Subcutaneous adipose tissue (tissue), 4 donors: ENCODE measurements around the gene NATD1. TPM values are rescaled to one million over a fixed set of nuclear protein-coding genes. Genes with fewer than 3 reads are reported as not detected.

Source experiments
- total RNA-seq, 4 donors: library from RNA; depleted of rRNA; stranded (reverse); fragments of >200 nt; gene quantifications; one replicate each; pipeline ENCODE4 v1.1.0, GENCODE V29; 2016
- TF ChIP-seq, protein P1 (sequence below): fragments of 450-650 bp; IDR thresholded peaks from one replicate; pipeline ENCODE4 v1.5.1; 2016; ENCODE audit warnings: low read depth, mild to moderate bottlenecking, control low read depth, antibody characterized with exemption, moderate library complexity

The NATD1 gene
- total RNA-seq, 4 donors from 2014 or later = 4.9 to 31.6 (median 15.1) TPM

DNA sequence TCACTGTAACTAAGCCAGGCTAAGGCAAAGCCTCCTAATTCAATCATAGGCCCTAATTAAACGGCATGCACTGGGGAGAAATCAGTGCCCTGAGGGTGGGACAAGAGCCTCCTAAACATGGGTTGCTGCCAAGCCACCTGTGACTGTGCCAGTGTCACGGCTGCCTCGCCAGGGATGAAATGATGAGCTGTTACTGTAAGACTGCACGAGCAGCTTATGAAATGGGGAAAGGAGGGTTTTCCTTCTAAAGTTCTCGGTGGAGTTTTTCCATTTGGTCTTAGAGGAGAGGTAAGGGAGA, 52.0 kb downstream of the NATD1 start:
- TF ChIP-seq, protein P1, sequence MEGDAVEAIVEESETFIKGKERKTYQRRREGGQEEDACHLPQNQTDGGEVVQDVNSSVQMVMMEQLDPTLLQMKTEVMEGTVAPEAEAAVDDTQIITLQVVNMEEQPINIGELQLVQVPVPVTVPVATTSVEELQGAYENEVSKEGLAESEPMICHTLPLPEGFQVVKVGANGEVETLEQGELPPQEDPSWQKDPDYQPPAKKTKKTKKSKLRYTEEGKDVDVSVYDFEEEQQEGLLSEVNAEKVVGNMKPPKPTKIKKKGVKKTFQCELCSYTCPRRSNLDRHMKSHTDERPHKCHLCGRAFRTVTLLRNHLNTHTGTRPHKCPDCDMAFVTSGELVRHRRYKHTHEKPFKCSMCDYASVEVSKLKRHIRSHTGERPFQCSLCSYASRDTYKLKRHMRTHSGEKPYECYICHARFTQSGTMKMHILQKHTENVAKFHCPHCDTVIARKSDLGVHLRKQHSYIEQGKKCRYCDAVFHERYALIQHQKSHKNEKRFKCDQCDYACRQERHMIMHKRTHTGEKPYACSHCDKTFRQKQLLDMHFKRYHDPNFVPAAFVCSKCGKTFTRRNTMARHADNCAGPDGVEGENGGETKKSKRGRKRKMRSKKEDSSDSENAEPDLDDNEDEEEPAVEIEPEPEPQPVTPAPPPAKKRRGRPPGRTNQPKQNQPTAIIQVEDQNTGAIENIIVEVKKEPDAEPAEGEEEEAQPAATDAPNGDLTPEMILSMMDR = no peak

DNA sequence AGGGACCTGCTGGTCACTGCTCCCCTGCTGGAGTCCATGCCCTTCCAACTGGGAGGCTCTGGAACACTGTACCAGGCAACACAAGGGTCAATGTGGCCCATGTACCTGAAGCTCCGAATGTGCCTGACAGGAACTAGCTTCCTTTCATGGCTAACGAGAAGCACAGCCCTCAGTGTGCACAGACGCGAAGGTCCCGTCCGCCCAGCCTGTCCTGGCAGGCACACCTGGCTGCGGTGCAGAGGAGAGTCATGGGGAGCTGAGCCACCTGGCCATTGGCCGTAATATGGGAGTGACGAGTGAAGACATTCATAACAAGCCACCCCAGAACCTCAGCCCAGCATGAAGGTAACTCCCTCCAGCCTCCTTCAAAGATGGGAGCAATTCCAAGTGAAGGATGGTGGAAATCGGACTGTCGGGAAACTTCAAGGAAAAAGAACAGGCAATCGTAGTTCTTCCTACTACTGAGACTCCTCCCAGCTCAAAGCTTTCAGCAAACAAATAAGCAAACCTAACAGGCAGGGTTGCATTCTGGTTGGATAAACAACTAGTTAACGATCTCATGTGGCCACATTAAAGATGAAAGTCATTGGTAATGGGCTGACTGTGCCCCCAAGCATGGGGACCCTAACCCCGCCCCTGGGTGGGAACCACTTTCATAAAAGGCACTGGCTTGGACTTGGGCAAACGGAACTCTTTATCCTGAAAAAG, 52.5 kb downstream of the NATD1 start:
- TF ChIP-seq, protein P1 = no peak

DNA sequence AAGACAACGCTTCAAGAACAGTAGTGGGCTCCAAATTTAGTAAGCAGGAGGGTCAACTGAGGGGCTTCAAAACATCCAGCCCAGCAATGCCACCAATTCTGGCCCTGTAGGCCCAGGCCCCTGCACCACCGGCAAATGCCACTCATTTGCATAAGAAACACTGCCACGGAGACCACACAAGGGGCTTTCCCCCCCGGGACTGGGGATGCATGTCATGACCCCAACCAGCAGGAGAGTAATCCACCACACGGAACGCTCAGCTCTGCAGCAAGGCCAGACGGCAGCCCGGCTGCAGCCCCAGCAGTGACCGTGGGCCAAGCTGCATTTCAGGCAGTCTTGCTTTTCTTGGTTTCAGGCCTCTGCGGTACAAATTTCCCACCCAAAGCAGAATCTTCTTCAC, 53.4 kb downstream of the NATD1 start:
- TF ChIP-seq, protein P1 = no peak

DNA sequence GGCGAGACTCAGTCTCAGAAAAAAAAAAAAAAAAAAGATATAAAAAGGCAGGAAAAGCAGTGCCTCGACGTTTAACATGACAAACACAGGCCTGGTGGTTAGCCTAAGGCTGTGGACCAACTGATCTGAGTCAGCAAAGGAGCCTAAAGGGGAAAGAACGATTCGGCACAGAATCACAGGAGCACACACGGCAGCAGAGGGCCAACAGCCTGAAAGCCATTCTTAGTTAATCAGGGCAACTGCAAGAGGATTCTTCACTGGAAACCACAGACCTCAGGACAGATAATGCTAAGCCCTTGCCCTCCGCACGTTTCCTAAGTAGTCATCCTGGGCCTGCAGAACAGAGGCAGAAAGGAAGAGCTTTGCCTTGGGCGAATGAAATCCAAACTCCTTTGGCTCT, 53.9 kb downstream of the NATD1 start:
- TF ChIP-seq, protein P1 = no peak

DNA sequence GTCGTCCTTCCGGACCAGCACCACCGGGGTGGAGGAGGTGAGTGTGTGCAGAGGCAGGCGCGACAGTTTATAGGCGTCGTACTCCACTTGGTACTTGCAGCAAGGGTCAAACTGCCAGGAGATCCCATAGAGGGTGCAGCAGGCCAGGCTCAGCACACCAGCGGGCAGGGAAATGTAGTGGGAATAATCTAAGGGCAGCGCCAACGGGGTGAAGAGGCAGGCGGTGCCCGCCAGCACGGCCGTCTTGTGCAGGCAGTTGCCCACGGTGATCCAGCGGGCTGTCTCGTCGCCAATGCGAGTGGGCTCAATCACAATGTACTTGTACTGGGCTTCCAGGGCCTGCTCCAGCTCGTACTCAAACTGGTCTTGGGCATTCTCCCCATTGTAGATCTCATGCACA, 54.8 kb downstream of the NATD1 start:
- TF ChIP-seq, protein P1 = no peak

DNA sequence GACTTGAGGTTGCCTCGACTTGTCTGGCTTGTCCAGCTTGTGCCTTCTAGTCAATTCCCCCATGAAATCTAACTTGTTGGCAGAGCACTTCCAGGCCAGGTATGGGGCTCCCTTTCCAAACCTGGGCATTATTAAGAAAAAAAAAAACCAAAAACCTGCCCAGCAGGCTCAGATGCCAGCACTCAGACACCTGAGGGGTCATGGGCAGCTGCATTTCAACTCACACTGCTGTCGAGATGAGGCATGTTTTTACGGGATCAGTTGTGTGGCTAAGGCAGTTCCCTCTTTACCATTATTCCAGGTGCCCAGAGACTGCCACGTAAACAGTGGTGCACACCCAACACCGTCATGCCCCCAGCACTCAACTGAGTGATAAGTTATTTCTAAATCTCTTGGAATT, 57.1 kb downstream of the NATD1 start:
- TF ChIP-seq, protein P1 = no peak

DNA sequence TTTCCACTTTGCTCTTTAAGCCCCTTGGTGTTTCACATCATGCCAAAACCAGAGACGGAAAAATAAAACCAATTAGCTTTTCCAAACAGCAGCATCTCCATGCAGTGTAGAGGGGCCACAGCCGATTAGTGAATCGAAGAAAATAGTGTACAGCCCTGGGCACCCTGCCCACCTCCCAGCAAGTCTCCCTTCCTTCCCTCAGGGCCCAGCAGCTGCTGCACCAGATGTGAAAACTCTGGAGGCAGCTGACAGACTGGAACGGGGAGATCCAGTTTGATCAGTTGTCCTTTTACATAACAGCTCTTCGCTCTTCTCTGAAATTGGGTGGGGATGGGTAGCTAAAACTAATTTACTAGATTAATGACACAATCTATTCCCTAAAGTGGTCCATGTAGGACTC, 58.5 kb downstream of the NATD1 start:
- TF ChIP-seq, protein P1 = no peak
